Hepatocyte (in vitro differentiated cells): ENCODE measurements around the gene IRF1. TPM values are rescaled to one million over a fixed set of nuclear protein-coding genes. Genes with fewer than 3 reads are reported as not detected.
"Not testable (repeated sequence)": the region's sequence is repeated elsewhere in the genome, so short reads cannot be mapped to it uniquely, and the experiment has no call there.

ENCODE experiments used
- DNase-seq: peaks from one replicate; pipeline ENCODE4 v3.0.0-alpha.2; 2016; ENCODE audit warnings: low spot score
- H2AFZ ChIP-seq: fragments of 200-600 bp; sonication (generic); 2 replicates; pipeline ENCODE4 v1.6.0; 2016; ENCODE audit warnings: antibody characterized with exemption, mild to moderate bottlenecking
- H3K27ac ChIP-seq: fragments of 200-600 bp; sonication (generic); 2 replicates; pipeline ENCODE4 v1.5.1; 2016; ENCODE audit warnings: mild to moderate bottlenecking
- H3K27me3 ChIP-seq: fragments of 200-600 bp; sonication (generic); 2 replicates; pipeline ENCODE4 v1.6.1; 2016
- H3K36me3 ChIP-seq: fragments of 200-600 bp; sonication (generic); replicated peaks from 2 replicates; pipeline ENCODE4 v1.5.1; 2016; ENCODE audit warnings: low read depth; ENCODE audit not compliant: insufficient read depth
- H3K4me1 ChIP-seq: fragments of 200-600 bp; sonication (generic); 2 replicates; pipeline ENCODE4 v1.5.1; 2016; ENCODE audit warnings: mild to moderate bottlenecking, moderate library complexity; ENCODE audit not compliant: insufficient read depth
- H3K4me2 ChIP-seq: fragments of 200-600 bp; sonication (generic); 2 replicates; pipeline ENCODE4 v1.6.0; 2016
- H3K4me3 ChIP-seq: fragments of 200-600 bp; sonication (generic); 2 replicates; pipeline ENCODE4 v1.5.1; 2016; ENCODE audit warnings: mild to moderate bottlenecking
- H3K79me2 ChIP-seq: fragments of 200-600 bp; sonication (generic); 2 replicates; pipeline ENCODE4 v1.6.0; 2017; ENCODE audit warnings: mild to moderate bottlenecking
- H3K9me2 ChIP-seq: fragments of 200-600 bp; sonication (generic); replicated peaks from 2 replicates; pipeline ENCODE4 v1.6.0; 2017; ENCODE audit warnings: mild to moderate bottlenecking; ENCODE audit not compliant: insufficient read depth
- H3K9me3 ChIP-seq: fragments of 200-600 bp; sonication (generic); 2 replicates; pipeline ENCODE4 v1.5.1; 2016; ENCODE audit warnings: low read depth, mild to moderate bottlenecking
- H4K20me1 ChIP-seq: fragments of 200-600 bp; sonication (generic); 2 replicates; pipeline ENCODE4 v1.6.0; 2016; ENCODE audit warnings: mild to moderate bottlenecking; ENCODE audit not compliant: insufficient read depth, poor library complexity, severe bottlenecking
- CTCF ChIP-seq: fragments of 200-600 bp; sonication (generic); IDR thresholded peaks from 2 replicates; pipeline ENCODE4 v1.5.1; 2016; ENCODE audit warnings: antibody characterized with exemption, mild to moderate bottlenecking; ENCODE audit not compliant: poor library complexity
- EZH2 ChIP-seq: fragments of 200-600 bp; sonication (generic); IDR thresholded peaks from 2 replicates; pipeline ENCODE4 v1.6.1; 2016; ENCODE audit warnings: antibody characterized with exemption, mild to moderate bottlenecking, borderline replicate concordance
- EZH2phosphoT487 ChIP-seq: fragments of 200-600 bp; sonication (generic); IDR thresholded peaks from one replicate; pipeline ENCODE4 v1.6.1; 2018; ENCODE audit warnings: antibody characterized with exemption, mild to moderate bottlenecking, low read depth, moderate library complexity; ENCODE audit not compliant: unreplicated experiment, severe bottlenecking
- WGBS: methylation state at CpG from one replicate; pipeline ENCODE4 v1.1.6; 2016; ENCODE audit warnings: low lambda C conversion rate; ENCODE audit errors: missing lambda C conversion rate; 5-methylcytosine and 5-hydroxymethylcytosine counted together
- polyA plus RNA-seq: library from polyadenylated mRNA; unstranded; fragments of >200 nt; fragmentation: Nextera tagmentation; extraction: Ambion mirVana; gene quantifications from 2 replicates; pipeline ENCODE4 v1.2.1, GENCODE V29; 2016
- total RNA-seq: library from RNA; depleted of rRNA; stranded (reverse); fragments of >200 nt; gene quantifications from 2 replicates; pipeline ENCODE4 v1.2.3, GENCODE V29; 2014

IRF1 gene
- total and polyA plus RNA-seq, 2 experiments from 2014 or later = 30.9 to 35.8 TPM

- H3K4me1 ChIP-seq = peaks cover 18% of the 10 kb centered on the region
- no peaks in the 10 kb centered on the region for H3K9me2 ChIP-seq
- peaks cover 28% of the 10 kb centered on the region for H3K79me2 ChIP-seq
- H4K20me1 ChIP-seq = peaks cover 25% of the 10 kb centered on the region
- H3K9me3 ChIP-seq = no peaks in the 10 kb centered on the region
- no peaks in the 10 kb centered on the region for H3K36me3 ChIP-seq
- no peak overlapping the region for H3K4me3 ChIP-seq
- no peaks in the 10 kb centered on the region for H3K27me3 ChIP-seq
- no peak overlapping the region for H3K4me2 ChIP-seq
- WGBS = 95% methylated on average over 14 of the region's 14 CpGs
- TF ChIP-seq EZH2 (no peak), CTCF (no peak)
- H2AFZ ChIP-seq = no peak overlapping the region
- DNase-seq = no peak
- H3K27ac ChIP-seq = no peak overlapping the region
These were observed 4.1 kb downstream of the IRF1 start for GRCh38 chr5:132486318-132487094.

- Histone ChIP-seq H3K9me2 (no peaks in the 10 kb centered on the region), H3K27me3 (no peaks in the 10 kb centered on the region), H3K9me3 (no peaks in the 10 kb centered on the region), H4K20me1 (peaks cover 25% of the 10 kb centered on the region), H3K4me3 (no peak overlapping the region), H3K4me1 (peaks cover 13% of the 10 kb centered on the region), H3K4me2 (no peak overlapping the region), H2AFZ (no peak overlapping the region), H3K36me3 (no peaks in the 10 kb centered on the region), H3K27ac (no peak overlapping the region), H3K79me2 (peaks cover 28% of the 10 kb centered on the region)
- no peak for TF ChIP-seq CTCF
- no peak for TF ChIP-seq EZH2phosphoT487
- no peak for TF ChIP-seq EZH2
- WGBS = 78% methylated on average over 5 of the region's 6 CpGs
- no peak for DNase-seq
These were observed 4.8 kb downstream of the IRF1 start for GRCh38 chr5:132485641-132486317.

- not testable (repeated sequence) for H3K9me3 ChIP-seq, H3K9me2 ChIP-seq, DNase-seq, H3K27me3 ChIP-seq, H3K4me2 ChIP-seq, H3K27ac ChIP-seq, H3K36me3 ChIP-seq, H3K4me3 ChIP-seq, H2AFZ ChIP-seq
- Histone ChIP-seq H3K79me2 (peaks cover 28% of the 10 kb centered on the region), H3K4me1 (peaks cover 13% of the 10 kb centered on the region), H4K20me1 (peaks cover 25% of the 10 kb centered on the region)
- 95% methylated on average over 12 of the region's 12 CpGs for WGBS
These were observed 5.5 kb downstream of the IRF1 start for GRCh38 chr5:132484876-132485640.

GRCh38 chr5:132484391-132484725, 6.2 kb downstream of the IRF1 start:
- Histone ChIP-seq H3K27me3 (no peaks in the 10 kb centered on the region), H2AFZ (no peak overlapping the region), H3K36me3 (no peaks in the 10 kb centered on the region), H3K4me2 (no peak overlapping the region), H3K79me2 (peaks cover 21% of the 10 kb centered on the region), H3K27ac (no peak overlapping the region), H3K9me3 (no peaks in the 10 kb centered on the region), H3K9me2 (no peaks in the 10 kb centered on the region), H4K20me1 (peaks cover 19% of the 10 kb centered on the region), H3K4me1 (peaks cover 9% of the 10 kb centered on the region), H3K4me3 (no peak overlapping the region)
- DNase-seq = no peak
- no peak for TF ChIP-seq EZH2phosphoT487
- TF ChIP-seq CTCF = no peak
- TF ChIP-seq EZH2 = no peak
- 86% methylated on average over 3 of the region's 3 CpGs for WGBS
